ENCODE results near the gene PTPRC.
A peak's percentile ranks its signal among the peaks of the same experiment; 100 is the strongest.

The PTPRC gene

GRCh38 chr1:198637157-198637556, 1.7 kb upstream of the PTPRC start:
- Histone ChIP-seq H3K27ac (ENCODE audit: low read length) (no peak overlapping the region), H3K4me1 (ENCODE audit: control insufficient read depth in 1 of 2, insufficient read depth in 2 of 2, low read length in 2 of 2) (no peaks in the 10 kb centered on the region), H3K9me3 (ENCODE audit: control insufficient read depth in 1 of 2, low read length in 2 of 2) (no peaks in the 10 kb centered on the region), H3K36me3 (ENCODE audit: control insufficient read depth in 1 of 2, insufficient read depth in 2 of 2, low read length in 2 of 2) (no peaks in the 10 kb centered on the region), H3K4me3 (ENCODE audit: low read depth in 1 of 2, low read length in 2 of 2) (no peak overlapping the region), H3K27me3 (ENCODE audit: low read depth, low read length) (no peaks in the 10 kb centered on the region)

GRCh38 chr1:198637916-198638437, 863 bp upstream of the PTPRC start:
- Histone ChIP-seq H3K27me3 (ENCODE audit: low read depth, low read length) (no peaks in the 10 kb centered on the region), H3K4me1 (ENCODE audit: control insufficient read depth in 1 of 2, insufficient read depth in 2 of 2, low read length in 2 of 2) (no peaks in the 10 kb centered on the region), H3K27ac (ENCODE audit: low read length) (peak overlapping the region; percentile 62), H3K4me3 (ENCODE audit: low read depth in 1 of 2, low read length in 2 of 2) (no peak overlapping the region), H3K9me3 (ENCODE audit: control insufficient read depth in 1 of 2, low read length in 2 of 2) (no peaks in the 10 kb centered on the region), H3K36me3 (ENCODE audit: control insufficient read depth in 1 of 2, insufficient read depth in 2 of 2, low read length in 2 of 2) (no peaks in the 10 kb centered on the region)

- Histone ChIP-seq H3K4me1 (ENCODE audit: control insufficient read depth in 1 of 2, insufficient read depth in 2 of 2, low read length in 2 of 2) (no peaks in the 10 kb centered on the region), H3K4me3 (ENCODE audit: low read depth in 1 of 2, low read length in 2 of 2) (no peak overlapping the region), H3K9me3 (ENCODE audit: control insufficient read depth in 1 of 2, low read length in 2 of 2) (no peaks in the 10 kb centered on the region), H3K27ac (ENCODE audit: low read length) (peak overlapping the region; percentile 62), H3K27me3 (ENCODE audit: low read depth, low read length) (no peaks in the 10 kb centered on the region), H3K36me3 (ENCODE audit: control insufficient read depth in 1 of 2, insufficient read depth in 2 of 2, low read length in 2 of 2) (no peaks in the 10 kb centered on the region)
These were observed 399 bp upstream of the PTPRC start for GRCh38 chr1:198638441-198638840.

GRCh38 chr1:198639671-198640143, 867 bp downstream of the PTPRC start:
- Histone ChIP-seq H3K4me3 (ENCODE audit: low read depth in 1 of 2, low read length in 2 of 2) (peak overlapping the region in 1 of 2 donors; percentile 0), H3K36me3 (ENCODE audit: control insufficient read depth in 1 of 2, insufficient read depth in 2 of 2, low read length in 2 of 2) (no peaks in the 10 kb centered on the region), H3K27me3 (ENCODE audit: low read depth, low read length) (no peaks in the 10 kb centered on the region), H3K4me1 (ENCODE audit: control insufficient read depth in 1 of 2, insufficient read depth in 2 of 2, low read length in 2 of 2) (no peaks in the 10 kb centered on the region), H3K9me3 (ENCODE audit: control insufficient read depth in 1 of 2, low read length in 2 of 2) (no peaks in the 10 kb centered on the region), H3K27ac (ENCODE audit: low read length) (peak overlapping the region; percentile 62)

GRCh38 chr1:198640174-198640573, 1.3 kb downstream of the PTPRC start:
- Histone ChIP-seq H3K36me3 (ENCODE audit: control insufficient read depth in 1 of 2, insufficient read depth in 2 of 2, low read length in 2 of 2) (no peaks in the 10 kb centered on the region), H3K27ac (ENCODE audit: low read length) (peak overlapping the region; percentile 62), H3K9me3 (ENCODE audit: control insufficient read depth in 1 of 2, low read length in 2 of 2) (no peaks in the 10 kb centered on the region), H3K4me1 (ENCODE audit: control insufficient read depth in 1 of 2, insufficient read depth in 2 of 2, low read length in 2 of 2) (no peaks in the 10 kb centered on the region), H3K27me3 (ENCODE audit: low read depth, low read length) (no peaks in the 10 kb centered on the region), H3K4me3 (ENCODE audit: low read depth in 1 of 2, low read length in 2 of 2) (peak overlapping the region in 1 of 2 donors; percentile 26)

GRCh38 chr1:198641501-198641900, 2.7 kb downstream of the PTPRC start:
- Histone ChIP-seq H3K4me3 (ENCODE audit: low read depth in 1 of 2, low read length in 2 of 2) (peak overlapping the region in 1 of 2 donors; percentile 52), H3K9me3 (ENCODE audit: control insufficient read depth in 1 of 2, low read length in 2 of 2) (no peaks in the 10 kb centered on the region), H3K36me3 (ENCODE audit: control insufficient read depth in 1 of 2, insufficient read depth in 2 of 2, low read length in 2 of 2) (no peaks in the 10 kb centered on the region), H3K27me3 (ENCODE audit: low read depth, low read length) (no peaks in the 10 kb centered on the region), H3K27ac (ENCODE audit: low read length) (peak overlapping the region; percentile 62), H3K4me1 (ENCODE audit: control insufficient read depth in 1 of 2, insufficient read depth in 2 of 2, low read length in 2 of 2) (no peaks in the 10 kb centered on the region)

GRCh38 chr1:198641966-198642668, 3.3 kb downstream of the PTPRC start:
- no peaks in the 10 kb centered on the region for H3K27me3 ChIP-seq (ENCODE audit: low read depth, low read length)
- H3K4me1 ChIP-seq (ENCODE audit: control insufficient read depth in 1 of 2, insufficient read depth in 2 of 2, low read length in 2 of 2) = no peaks in the 10 kb centered on the region
- H3K9me3 ChIP-seq (ENCODE audit: control insufficient read depth in 1 of 2, low read length in 2 of 2) = no peaks in the 10 kb centered on the region
- H3K4me3 ChIP-seq (ENCODE audit: low read depth in 1 of 2, low read length in 2 of 2) = no peak overlapping the region
- no peak overlapping the region for H3K27ac ChIP-seq (ENCODE audit: low read length)
- no peaks in the 10 kb centered on the region for H3K36me3 ChIP-seq (ENCODE audit: control insufficient read depth in 1 of 2, insufficient read depth in 2 of 2, low read length in 2 of 2)

- Histone ChIP-seq H3K36me3 (ENCODE audit: control insufficient read depth in 1 of 2, insufficient read depth in 2 of 2, low read length in 2 of 2) (no peaks in the 10 kb centered on the region), H3K4me3 (ENCODE audit: low read depth in 1 of 2, low read length in 2 of 2) (no peak overlapping the region), H3K9me3 (ENCODE audit: control insufficient read depth in 1 of 2, low read length in 2 of 2) (no peaks in the 10 kb centered on the region), H3K27me3 (ENCODE audit: low read depth, low read length) (no peaks in the 10 kb centered on the region), H3K27ac (ENCODE audit: low read length) (no peak overlapping the region), H3K4me1 (ENCODE audit: control insufficient read depth in 1 of 2, insufficient read depth in 2 of 2, low read length in 2 of 2) (no peaks in the 10 kb centered on the region)
These were observed 4.1 kb downstream of the PTPRC start for GRCh38 chr1:198642983-198643382.

- H3K27me3 ChIP-seq (ENCODE audit: low read depth, low read length) = no peaks in the 10 kb centered on the region
- H3K4me1 ChIP-seq (ENCODE audit: control insufficient read depth in 1 of 2, insufficient read depth in 2 of 2, low read length in 2 of 2) = no peaks in the 10 kb centered on the region
- no peak overlapping the region for H3K4me3 ChIP-seq (ENCODE audit: low read depth in 1 of 2, low read length in 2 of 2)
- H3K27ac ChIP-seq (ENCODE audit: low read length) = no peak overlapping the region
- H3K9me3 ChIP-seq (ENCODE audit: control insufficient read depth in 1 of 2, low read length in 2 of 2) = no peaks in the 10 kb centered on the region
- H3K36me3 ChIP-seq (ENCODE audit: control insufficient read depth in 1 of 2, insufficient read depth in 2 of 2, low read length in 2 of 2) = no peaks in the 10 kb centered on the region
These were observed 5.0 kb downstream of the PTPRC start for GRCh38 chr1:198643808-198644207.

- Histone ChIP-seq H3K4me1 (ENCODE audit: control insufficient read depth in 1 of 2, insufficient read depth in 2 of 2, low read length in 2 of 2) (no peaks in the 10 kb centered on the region), H3K36me3 (ENCODE audit: control insufficient read depth in 1 of 2, insufficient read depth in 2 of 2, low read length in 2 of 2) (no peaks in the 10 kb centered on the region), H3K4me3 (ENCODE audit: low read depth in 1 of 2, low read length in 2 of 2) (no peak overlapping the region), H3K27ac (ENCODE audit: low read length) (no peak overlapping the region), H3K27me3 (ENCODE audit: low read depth, low read length) (no peaks in the 10 kb centered on the region), H3K9me3 (ENCODE audit: control insufficient read depth in 1 of 2, low read length in 2 of 2) (no peaks in the 10 kb centered on the region)
These were observed 8.2 kb downstream of the PTPRC start for GRCh38 chr1:198647055-198647454.

- Histone ChIP-seq H3K4me3 (ENCODE audit: low read depth in 1 of 2, low read length in 2 of 2) (no peak overlapping the region), H3K4me1 (ENCODE audit: control insufficient read depth in 1 of 2, insufficient read depth in 2 of 2, low read length in 2 of 2) (no peaks in the 10 kb centered on the region), H3K9me3 (ENCODE audit: control insufficient read depth in 1 of 2, low read length in 2 of 2) (no peaks in the 10 kb centered on the region), H3K27me3 (ENCODE audit: low read depth, low read length) (no peaks in the 10 kb centered on the region), H3K36me3 (ENCODE audit: control insufficient read depth in 1 of 2, insufficient read depth in 2 of 2, low read length in 2 of 2) (no peaks in the 10 kb centered on the region), H3K27ac (ENCODE audit: low read length) (no peak overlapping the region)
These were observed 9.8 kb downstream of the PTPRC start for GRCh38 chr1:198648592-198648991.

Measured in muscle layer of duodenum (tissue), 2 donors.